HG02885 (cell line): Measurements from ENCODE around the gene MAP1LC3A.

Experiments
- ATAC-seq: cut with Tn5 transposase; IDR thresholded peaks from one replicate; pipeline ENCODE4 v1.9.1; 2021; ENCODE audit warnings: mild to moderate bottlenecking; ENCODE audit not compliant: unreplicated experiment, poor library complexity

The MAP1LC3A gene

DNA sequence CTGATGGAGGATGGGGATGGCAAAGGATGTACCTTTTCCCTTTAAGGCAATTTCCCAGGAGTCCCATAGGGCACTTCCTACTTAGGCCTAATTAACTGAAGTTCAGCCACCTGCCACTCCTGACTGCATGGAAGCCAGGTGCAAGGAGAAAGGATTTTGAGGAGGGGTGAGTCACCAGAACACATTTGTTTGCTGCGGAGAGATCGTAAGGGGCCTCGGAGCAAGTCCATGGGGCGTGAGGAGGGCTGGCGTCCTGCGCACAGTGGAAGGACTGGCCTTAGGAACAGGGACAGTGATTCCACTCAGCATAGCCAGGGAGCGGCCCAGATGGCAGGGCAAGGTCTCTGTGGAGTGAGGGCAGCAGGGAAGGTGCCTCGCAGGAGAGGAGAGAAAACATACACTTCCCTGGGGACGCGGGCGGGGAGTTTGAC is 11.8 kb upstream of the MAP1LC3A start:
- no peak for ATAC-seq

DNA sequence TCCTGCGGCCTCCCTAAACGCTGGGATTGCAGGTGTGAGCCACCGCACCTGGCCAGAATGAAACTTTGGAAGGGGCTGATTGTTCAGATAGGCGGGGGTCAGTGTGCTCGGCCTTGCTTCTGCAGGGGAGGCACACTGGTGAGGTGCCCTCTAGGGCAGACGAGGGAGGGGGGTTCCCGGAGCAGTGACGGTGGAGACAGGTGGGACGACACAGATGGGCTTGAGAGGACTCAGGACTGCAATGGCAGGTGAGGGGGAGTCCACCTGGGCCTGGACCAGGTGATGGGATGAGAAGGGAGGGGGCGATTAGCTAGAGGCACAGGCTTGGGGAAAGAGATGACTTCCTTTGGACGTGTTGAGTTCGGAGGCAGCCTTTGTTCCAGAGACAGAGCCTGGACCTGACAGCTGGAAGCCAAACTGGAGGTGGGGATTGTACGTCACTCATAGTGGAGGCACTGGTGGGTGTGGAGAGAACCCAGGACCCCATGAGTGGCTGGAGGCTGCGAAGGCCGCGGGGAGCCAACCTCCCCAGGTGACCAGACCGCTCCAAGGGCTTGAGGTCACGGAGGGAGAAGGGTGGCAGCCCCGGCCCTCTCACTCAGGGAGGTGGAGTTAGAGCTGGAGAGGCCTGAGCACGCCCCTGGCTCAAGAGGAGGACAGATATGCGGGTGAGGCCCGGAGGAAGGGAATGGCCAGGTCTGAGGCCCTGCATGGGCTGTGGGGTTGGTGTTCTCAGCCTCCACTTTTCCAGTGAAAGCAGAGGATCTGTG is 10.5 kb upstream of the MAP1LC3A start:
- ATAC-seq, result no peak

- ATAC-seq, result no peak
These were observed 9.1 kb upstream of the MAP1LC3A start for GRCh38 chr20:34549291-34549928.

- no peak for ATAC-seq
These were observed 8.6 kb upstream of the MAP1LC3A start for GRCh38 chr20:34549929-34550305.

DNA sequence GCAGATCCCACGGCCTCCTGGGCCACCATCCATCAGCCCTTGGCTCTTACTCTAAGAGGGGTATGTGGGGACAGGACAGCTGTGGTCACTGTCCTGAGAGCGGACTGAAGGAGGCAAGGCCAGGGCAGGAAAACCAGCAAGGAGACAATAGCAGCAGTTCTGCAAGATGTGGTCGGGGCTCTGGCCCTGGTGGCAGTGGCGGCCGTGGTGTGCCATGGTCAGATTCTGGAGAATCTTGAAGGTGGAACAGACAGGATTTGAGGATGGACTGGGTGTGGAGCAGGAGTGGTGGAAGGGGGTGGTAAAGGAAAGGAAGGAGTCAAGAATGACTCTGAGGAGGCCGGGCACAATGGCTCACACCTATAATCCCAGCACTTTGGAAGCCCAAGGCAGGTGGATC is 5.9 kb upstream of the MAP1LC3A start:
- no peak for ATAC-seq

DNA sequence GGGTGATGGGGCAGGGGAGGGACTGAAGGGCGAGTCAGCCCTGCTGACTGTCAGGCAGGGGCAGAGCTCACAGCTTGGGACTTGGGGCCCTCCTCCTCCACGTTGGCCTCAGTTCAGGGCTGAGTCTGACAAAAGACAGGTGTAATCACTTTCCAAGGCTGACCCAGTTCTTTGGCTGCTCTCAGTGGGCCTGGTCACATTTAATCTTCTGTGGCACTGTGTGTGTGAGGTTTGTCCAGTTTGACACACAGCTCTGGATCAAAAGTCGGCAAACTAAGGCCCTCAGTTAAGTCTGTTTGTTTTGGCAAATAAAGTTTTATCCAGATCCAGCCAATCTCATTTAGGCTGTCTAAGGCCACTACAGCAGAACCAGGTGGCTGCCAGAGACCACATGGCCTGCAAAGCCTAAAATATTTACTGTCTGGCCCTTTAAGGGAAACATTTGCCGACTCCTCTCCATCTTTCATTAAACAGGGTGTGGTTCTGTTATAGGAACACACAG is 5.1 kb upstream of the MAP1LC3A start:
- ATAC-seq, result no peak

DNA sequence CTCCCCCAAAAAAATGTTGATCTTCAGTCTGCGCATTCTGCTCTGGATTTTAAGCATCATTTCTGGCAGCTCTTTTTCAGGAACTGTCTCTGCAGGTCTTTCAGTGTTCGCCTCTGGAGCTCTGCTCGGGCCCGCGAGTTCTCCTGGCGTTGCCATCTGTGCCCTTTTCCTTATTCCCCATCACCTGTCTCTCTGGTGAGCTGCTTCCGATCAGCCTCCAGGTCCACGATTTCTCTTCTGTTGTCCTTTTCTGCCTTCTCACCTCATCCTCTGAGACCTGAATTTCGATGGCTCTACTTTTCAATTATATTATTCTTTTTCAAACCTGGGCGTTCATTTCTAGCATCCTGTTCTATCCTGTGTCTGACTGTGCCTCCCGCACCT is 590 bp upstream of the MAP1LC3A start:
- ATAC-seq, result no peak

GRCh38 chr20:34559311-34560140 is 1.0 kb downstream of the MAP1LC3A start:
- no peak for ATAC-seq

GRCh38 chr20:34560141-34560523 is 1.6 kb downstream of the MAP1LC3A start:
- ATAC-seq, result no peak

DNA sequence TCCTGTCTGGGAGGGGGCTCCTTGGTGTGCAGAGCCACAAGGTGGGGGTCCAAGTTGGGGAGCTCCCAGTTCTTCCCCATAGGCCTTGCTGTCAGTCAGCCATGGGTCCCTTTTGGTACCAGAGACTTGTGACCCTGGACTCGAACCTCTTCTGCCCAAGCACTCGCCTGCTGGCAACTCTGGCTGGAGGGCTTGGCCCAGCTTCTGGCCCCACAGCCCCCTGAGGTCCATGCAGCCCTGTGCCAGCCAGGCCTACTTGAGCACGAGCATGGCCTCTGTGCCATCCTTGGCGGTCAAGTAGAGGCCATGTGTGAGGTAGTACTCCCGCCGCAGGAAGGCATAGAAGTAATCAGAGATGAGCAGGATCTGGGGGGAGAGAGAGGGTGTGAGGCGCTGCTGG is 2.1 kb downstream of the MAP1LC3A start:
- ATAC-seq, result no peak

GRCh38 chr20:34561661-34562060 is 3.1 kb downstream of the MAP1LC3A start:
- no peak for ATAC-seq

- no peak for ATAC-seq
These were observed 4.1 kb downstream of the MAP1LC3A start for GRCh38 chr20:34562641-34563040.

- no peak for ATAC-seq
These were observed 6.3 kb downstream of the MAP1LC3A start for GRCh38 chr20:34564833-34565232.

DNA sequence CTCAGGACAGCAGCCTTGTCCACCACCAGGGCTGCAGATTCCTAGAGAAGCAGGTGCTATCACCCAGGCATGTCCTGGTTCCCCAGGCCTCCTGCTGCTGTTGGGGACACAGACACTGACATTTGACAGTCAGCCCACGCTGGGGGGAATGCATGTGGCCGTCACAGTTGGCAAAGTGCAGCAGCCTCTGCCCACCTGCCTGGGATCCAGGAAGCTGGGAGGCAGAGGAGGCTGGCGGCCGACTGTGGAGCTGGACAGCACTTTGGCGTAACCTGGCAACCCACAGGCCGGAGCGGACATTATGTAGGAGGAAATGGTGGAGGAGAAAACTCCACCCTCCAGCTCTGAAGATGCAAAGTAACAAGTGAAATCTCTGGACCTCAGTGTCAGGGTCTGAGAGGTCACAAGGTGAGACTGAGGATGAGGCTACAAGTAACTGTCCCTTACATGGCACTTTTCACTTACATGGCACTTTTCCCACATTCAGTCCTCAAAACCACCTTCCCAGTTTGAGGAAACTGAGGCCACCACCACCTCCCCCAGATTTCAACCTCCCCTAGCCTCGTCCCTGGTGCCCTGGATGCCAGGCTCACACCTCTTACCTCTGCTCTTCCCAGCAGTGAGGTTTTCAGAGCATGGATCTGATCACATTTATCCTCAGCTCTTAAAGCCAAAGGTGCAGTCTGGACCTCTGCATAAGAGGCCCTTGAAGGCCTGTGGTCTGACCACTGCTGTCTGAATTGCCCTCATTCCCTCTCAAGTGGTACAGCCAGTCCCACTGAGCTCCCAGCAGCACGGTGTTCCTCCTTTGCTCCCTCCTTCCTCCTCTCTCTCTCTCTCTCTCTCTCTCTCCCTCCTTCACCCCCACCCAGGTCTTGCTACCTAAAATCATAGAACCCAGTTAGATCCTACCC is 8.7 kb downstream of the MAP1LC3A start:
- no peak for ATAC-seq

DNA sequence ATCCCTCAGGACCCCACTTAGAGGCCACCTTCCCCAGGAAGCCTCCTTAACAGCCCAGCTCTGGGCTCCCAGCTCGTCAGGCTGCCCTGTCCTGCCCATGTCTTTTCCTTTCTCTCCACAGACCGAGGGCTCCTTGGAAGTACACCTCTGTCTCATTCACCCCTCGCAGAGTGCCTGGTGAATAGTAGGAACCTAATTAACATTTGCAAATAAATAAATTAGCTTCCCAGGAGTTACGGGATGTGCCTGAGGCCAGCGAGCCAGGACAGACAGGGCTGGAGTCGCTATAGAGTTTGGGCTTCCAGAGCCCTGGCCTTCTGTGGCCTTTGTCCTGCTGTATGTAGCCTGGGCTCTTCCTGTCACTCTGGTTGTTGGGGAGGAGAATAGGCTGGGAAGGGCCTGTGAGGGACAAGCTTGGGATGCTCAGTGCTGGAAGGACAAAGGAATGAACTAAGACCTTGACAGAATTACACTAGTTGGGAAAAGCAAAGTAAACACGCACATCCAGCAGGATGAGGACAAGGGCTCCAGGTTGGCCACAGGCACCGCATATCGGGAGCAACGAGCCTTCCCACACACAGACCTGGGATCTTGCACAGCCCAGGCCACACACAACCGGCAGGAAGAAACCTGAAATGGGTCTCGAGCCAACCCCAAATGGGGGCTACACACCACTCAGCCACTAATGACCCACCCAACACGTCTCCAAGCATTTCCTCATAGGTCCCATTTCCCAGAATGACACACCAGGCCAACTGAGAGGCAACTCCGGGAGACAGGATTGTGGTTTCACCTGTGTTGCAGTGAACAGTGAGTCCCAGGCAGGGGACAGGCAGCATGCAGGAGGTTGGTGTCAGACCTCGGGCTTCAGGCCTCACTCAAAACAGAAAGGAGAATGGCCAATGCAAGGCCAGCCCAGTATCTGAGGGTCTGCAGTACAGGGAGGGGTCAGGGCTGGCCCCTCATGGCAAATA is 9.7 kb downstream of the MAP1LC3A start:
- ATAC-seq, result no peak

DNA sequence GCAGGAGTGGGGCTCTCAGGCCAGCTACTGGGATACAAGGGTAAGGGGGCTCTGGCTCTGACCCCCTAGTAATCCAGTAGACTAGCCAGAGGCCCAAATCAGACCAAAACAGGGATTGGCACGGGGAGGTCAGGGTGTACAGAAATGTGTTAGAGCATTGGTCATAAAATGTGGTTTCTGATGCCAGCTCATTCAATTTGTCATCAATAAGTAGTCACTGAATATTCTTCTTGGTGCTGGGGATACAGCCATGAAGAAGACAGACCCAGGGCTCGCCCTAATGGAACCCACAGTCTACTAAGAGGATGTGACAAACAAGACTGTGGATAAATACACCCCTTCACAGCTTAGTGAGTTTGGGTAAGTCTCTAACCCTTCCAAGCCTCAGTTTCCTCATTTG is 11.1 kb downstream of the MAP1LC3A start:
- ATAC-seq, result no peak

GRCh38 chr20:34570859-34571306 is 12.4 kb downstream of the MAP1LC3A start:
- no peak for ATAC-seq

DNA sequence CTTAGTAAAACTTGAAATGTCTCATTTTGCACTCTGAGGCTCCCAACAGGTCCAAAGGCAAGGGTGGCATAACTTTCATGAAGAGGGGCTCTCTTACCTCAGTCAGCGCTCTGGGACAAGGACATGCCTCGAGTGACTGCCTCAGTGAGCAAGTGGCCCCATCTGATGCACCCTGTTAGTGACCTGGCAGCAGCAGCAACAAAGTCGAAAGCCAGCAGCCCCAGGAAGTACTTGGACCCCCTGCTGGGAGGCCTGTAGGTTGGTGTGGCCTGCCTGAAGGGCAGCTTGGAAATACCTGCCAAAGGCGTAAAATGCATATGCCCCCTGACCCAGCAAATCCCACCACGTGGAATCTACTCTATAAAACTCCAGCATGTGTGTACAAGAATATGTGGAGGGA is 13.2 kb downstream of the MAP1LC3A start:
- ATAC-seq, result no peak
